Testis (tissue), 2 donors: ENCODE results near the gene ARHGAP44.

Experiments used
- POLR2A ChIP-seq: fragments of 450-650 bp; IDR thresholded peaks from one replicate; pipeline ENCODE4 v1.6.1; 2017; ENCODE audit warnings: antibody characterized with exemption, mild to moderate bottlenecking, moderate library complexity
- TF ChIP-seq, protein P1 (sequence below), 3 experiments: fragments of 450-650 bp in 2 of 3; fragments of 200-600 bp in 1 of 3; sonication (generic) in 1 of 3; IDR thresholded peaks; one replicate each; pipeline ENCODE4 v1.5.1; 2016 to 2019; ENCODE audit warnings: antibody characterized with exemption in 3 of 3, mild to moderate bottlenecking in 2 of 3, moderate library complexity in 1 of 3

DNA sequence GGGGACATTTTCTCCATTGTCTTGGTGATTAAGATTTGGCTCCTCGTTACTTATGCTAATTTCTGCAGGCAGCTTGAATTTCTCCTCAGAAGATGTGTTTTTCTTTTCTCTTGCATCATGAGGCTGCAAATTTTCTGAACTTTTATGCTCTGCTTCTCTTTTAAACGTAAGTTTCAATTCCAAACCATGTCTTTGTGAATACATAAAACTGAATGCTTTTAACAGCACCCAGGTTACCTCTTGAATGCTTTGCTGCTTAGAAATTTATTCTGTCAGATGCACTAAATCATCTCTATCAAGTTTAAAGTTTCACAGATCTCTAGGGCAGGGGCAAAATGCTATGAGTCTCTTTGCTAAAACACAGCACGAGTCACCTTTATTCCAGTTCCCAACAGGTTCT lies 19.4 kb downstream of the ARHGAP44 start:
- no peak for TF ChIP-seq POLR2A
- TF ChIP-seq, protein P1, sequence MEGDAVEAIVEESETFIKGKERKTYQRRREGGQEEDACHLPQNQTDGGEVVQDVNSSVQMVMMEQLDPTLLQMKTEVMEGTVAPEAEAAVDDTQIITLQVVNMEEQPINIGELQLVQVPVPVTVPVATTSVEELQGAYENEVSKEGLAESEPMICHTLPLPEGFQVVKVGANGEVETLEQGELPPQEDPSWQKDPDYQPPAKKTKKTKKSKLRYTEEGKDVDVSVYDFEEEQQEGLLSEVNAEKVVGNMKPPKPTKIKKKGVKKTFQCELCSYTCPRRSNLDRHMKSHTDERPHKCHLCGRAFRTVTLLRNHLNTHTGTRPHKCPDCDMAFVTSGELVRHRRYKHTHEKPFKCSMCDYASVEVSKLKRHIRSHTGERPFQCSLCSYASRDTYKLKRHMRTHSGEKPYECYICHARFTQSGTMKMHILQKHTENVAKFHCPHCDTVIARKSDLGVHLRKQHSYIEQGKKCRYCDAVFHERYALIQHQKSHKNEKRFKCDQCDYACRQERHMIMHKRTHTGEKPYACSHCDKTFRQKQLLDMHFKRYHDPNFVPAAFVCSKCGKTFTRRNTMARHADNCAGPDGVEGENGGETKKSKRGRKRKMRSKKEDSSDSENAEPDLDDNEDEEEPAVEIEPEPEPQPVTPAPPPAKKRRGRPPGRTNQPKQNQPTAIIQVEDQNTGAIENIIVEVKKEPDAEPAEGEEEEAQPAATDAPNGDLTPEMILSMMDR (IDR thresholded peaks at IDR 0.05): no peak
